Parathyroid adenoma (tissue), 2 donors: ENCODE data around the gene SH3PXD2B.
"Not testable (repeated sequence)": the region's sequence is repeated elsewhere in the genome, so short reads cannot be mapped to it uniquely, and the experiment has no call there.

Experiments
- H2AFZ ChIP-seq: fragments of 300-600 bp; sonication (generic); one replicate; pipeline ENCODE4 v1.7.0; 2017; ENCODE audit warnings: antibody characterized with exemption, mild to moderate bottlenecking
- H3K27ac ChIP-seq: fragments of 300-600 bp; sonication (generic); one replicate; pipeline ENCODE4 v1.7.0; 2017
- H3K27me3 ChIP-seq: fragments of 300-600 bp; sonication (generic); one replicate; pipeline ENCODE4 v1.7.0; 2017; ENCODE audit warnings: low read length; ENCODE audit not compliant: control insufficient read depth, insufficient read depth
- H3K36me3 ChIP-seq: fragments of 300-600 bp; sonication (generic); one replicate; pipeline ENCODE4 v1.7.0; 2017; ENCODE audit warnings: low read length; ENCODE audit not compliant: control insufficient read depth, insufficient read depth
- H3K4me1 ChIP-seq: fragments of 300-600 bp; sonication (generic); one replicate; pipeline ENCODE4 v1.7.0; 2017; ENCODE audit warnings: control low read depth
- H3K4me2 ChIP-seq: fragments of 300-600 bp; sonication (generic); one replicate; pipeline ENCODE4 v1.7.0; 2017; ENCODE audit warnings: low read length
- H3K4me3 ChIP-seq: fragments of 300-600 bp; sonication (generic); one replicate; pipeline ENCODE4 v1.7.0; 2017; ENCODE audit warnings: low read depth, low read length
- H3K79me2 ChIP-seq: fragments of 300-600 bp; sonication (generic); one replicate; pipeline ENCODE4 v1.7.0; 2017; ENCODE audit warnings: control low read depth
- H3K9ac ChIP-seq: fragments of 300-600 bp; sonication (generic); one replicate; pipeline ENCODE4 v1.7.0; 2017; ENCODE audit warnings: mild to moderate bottlenecking
- H3K9me3 ChIP-seq: fragments of 300-600 bp; sonication (generic); one replicate; pipeline ENCODE4 v1.7.0; 2017; ENCODE audit warnings: low read length; ENCODE audit not compliant: control insufficient read depth
- TF ChIP-seq, protein P1 (sequence below): fragments of 300-600 bp; sonication (generic); IDR thresholded peaks from one replicate; pipeline ENCODE4 v1.7.0; 2017; ENCODE audit warnings: antibody characterized with exemption, mild to moderate bottlenecking
- donor health status: primary hyperparathyroidism.

Gene SH3PXD2B

DNA sequence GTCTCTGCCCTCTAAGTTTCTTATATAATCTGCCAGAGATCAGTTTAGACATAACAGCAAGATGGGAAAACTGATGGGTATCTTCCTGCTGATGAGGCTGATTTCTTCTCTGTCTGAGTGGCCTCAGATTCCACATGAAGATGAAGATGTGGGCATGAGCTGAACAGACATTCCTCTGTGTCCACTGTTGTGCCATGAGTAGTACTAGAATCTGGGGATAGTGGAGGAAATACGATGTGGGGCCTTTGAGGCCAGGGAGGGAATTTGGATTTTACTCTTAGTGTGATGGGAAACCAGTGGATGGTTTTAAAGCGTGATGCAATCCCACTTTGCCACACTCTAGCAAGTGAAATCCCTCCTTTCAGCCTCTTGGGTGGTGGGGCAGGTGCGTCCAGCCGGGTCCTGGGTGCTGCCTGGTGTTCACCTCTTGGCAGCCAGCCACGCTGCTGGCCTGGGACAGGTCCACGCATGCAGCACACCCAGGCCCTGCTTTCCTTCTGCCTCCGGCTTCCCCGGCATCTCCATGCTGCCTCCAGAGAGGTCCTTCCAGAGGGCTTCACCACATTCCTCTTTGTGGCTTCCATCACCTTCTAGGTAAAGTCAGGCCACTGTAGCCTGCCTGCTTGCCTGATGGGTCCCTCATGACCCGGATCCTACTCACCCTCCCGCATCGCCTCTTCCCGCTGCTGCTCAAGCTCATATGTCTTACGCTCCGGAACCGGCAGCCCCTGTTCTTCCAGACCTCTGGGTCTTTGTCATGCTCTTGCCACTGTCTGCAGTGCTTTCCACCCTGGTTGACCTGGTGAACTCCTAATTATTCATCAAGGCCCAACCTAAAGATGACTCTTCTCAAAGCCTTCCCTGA, 28.1 kb upstream of the SH3PXD2B start:
- H3K4me3 ChIP-seq: no peak overlapping the region
- no peaks in the 10 kb centered on the region for H3K9me3 ChIP-seq
- H3K27me3 ChIP-seq: no peaks in the 10 kb centered on the region
- no peaks in the 10 kb centered on the region for H3K79me2 ChIP-seq
- TF ChIP-seq, protein P1, sequence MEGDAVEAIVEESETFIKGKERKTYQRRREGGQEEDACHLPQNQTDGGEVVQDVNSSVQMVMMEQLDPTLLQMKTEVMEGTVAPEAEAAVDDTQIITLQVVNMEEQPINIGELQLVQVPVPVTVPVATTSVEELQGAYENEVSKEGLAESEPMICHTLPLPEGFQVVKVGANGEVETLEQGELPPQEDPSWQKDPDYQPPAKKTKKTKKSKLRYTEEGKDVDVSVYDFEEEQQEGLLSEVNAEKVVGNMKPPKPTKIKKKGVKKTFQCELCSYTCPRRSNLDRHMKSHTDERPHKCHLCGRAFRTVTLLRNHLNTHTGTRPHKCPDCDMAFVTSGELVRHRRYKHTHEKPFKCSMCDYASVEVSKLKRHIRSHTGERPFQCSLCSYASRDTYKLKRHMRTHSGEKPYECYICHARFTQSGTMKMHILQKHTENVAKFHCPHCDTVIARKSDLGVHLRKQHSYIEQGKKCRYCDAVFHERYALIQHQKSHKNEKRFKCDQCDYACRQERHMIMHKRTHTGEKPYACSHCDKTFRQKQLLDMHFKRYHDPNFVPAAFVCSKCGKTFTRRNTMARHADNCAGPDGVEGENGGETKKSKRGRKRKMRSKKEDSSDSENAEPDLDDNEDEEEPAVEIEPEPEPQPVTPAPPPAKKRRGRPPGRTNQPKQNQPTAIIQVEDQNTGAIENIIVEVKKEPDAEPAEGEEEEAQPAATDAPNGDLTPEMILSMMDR: no peak
- no peaks in the 10 kb centered on the region for H3K36me3 ChIP-seq
- H3K27ac ChIP-seq: peak overlapping the region; percentile 71
- no peak overlapping the region for H3K9ac ChIP-seq
- H3K4me1 ChIP-seq: peaks cover 18% of the 10 kb centered on the region
- H2AFZ ChIP-seq: peak overlapping the region; percentile 66
- H3K4me2 ChIP-seq: no peak overlapping the region

DNA sequence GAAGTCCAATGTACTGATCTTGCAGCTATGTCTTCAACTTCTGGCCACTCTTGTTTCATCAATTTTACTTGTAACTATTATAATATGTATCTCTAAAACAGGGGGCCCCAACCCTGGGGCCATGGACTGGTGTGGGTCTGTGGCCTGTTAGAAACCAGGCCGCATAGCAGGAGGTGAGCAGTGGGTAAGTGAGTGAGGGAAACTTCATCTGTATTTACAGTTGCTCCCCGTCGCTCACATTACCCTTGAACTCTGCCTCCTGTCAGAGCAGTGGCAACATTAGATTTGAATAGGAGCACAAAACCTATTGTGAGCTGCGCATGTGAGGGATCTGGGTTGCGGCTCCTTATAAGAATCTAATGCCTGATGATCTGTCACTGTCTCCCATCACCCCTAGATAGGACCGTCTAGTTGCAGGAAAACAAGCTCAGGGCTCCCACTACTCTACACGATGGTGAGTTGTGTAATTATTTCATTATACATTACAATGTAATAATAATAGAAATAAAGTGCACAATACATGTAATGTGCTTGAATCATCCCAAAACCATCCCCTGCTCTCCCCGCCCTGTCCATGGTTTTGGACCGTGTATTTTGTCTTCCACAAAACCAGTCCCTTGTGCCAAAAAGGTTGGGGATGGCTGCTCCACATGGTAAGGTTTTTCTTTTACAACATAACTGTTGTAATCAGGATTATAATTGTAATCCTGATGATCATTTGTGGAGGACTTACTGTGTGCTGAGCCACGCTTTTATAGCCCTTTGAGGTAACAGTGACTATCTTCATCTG, 26.9 kb upstream of the SH3PXD2B start:
- Histone ChIP-seq H3K4me1 (peaks cover 18% of the 10 kb centered on the region), H3K27me3 (no peaks in the 10 kb centered on the region), H3K36me3 (no peaks in the 10 kb centered on the region), H3K79me2 (no peaks in the 10 kb centered on the region), H3K9ac (no peak overlapping the region), H3K4me3 (no peak overlapping the region), H3K27ac (peak overlapping the region; percentile 71), H3K4me2 (no peak overlapping the region), H2AFZ (peak overlapping the region; percentile 25), H3K9me3 (no peaks in the 10 kb centered on the region)
- TF ChIP-seq, protein P1: no peak

GRCh38 chr5:172479784-172480115, 25.4 kb upstream of the SH3PXD2B start:
- no peak overlapping the region for H3K4me3 ChIP-seq
- peaks cover 18% of the 10 kb centered on the region for H3K4me1 ChIP-seq
- H3K9ac ChIP-seq: no peak overlapping the region
- H3K27ac ChIP-seq: no peak overlapping the region
- no peaks in the 10 kb centered on the region for H3K36me3 ChIP-seq
- TF ChIP-seq, protein P1: no peak
- H2AFZ ChIP-seq: no peak overlapping the region
- no peak overlapping the region for H3K4me2 ChIP-seq
- no peaks in the 10 kb centered on the region for H3K27me3 ChIP-seq
- H3K79me2 ChIP-seq: no peaks in the 10 kb centered on the region
- H3K9me3 ChIP-seq: no peaks in the 10 kb centered on the region

DNA sequence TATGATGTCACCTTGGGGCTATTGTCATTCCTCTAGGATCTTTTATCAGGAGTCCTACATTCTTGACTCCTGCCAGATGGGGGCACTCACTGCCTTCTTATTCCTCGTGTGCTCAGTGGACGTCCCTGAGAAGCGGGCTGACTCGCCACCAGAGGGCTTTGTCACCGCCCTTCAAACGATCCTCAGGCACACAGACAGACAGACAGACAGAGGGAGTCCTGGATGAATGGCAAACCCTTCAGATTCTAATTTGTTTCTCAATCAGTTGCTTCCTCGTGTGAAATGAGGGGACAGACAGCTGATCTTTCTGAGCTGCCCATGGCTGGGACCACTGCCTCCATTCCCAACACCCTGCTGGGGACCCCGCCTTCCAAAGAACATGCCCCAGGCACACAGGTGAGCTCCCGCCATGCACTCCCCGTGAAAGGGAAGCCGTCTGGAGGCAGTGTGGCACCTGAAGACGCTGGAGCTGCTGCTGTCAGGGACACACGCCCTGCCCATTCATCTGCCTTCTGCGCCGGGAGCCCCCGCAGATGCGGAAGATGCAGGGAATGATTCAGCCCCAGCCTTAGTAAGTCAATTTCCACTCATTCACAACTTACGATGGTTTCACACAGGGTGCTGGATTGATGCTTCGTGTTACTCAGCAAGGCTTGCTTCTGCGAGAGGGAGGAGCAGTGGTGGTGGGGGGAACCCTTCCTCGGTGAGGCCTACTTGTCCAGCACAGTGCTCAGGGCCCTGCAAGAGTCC, 24.9 kb upstream of the SH3PXD2B start:
- H3K4me2 ChIP-seq: no peak overlapping the region
- H3K9me3 ChIP-seq: no peaks in the 10 kb centered on the region
- peaks cover 18% of the 10 kb centered on the region for H3K4me1 ChIP-seq
- H3K36me3 ChIP-seq: no peaks in the 10 kb centered on the region
- no peak overlapping the region for H3K4me3 ChIP-seq
- H3K27ac ChIP-seq: no peak overlapping the region
- H3K79me2 ChIP-seq: no peaks in the 10 kb centered on the region
- peak overlapping the region; percentile 26 for H2AFZ ChIP-seq
- TF ChIP-seq, protein P1: peak; percentile 92
- H3K27me3 ChIP-seq: no peaks in the 10 kb centered on the region
- no peak overlapping the region for H3K9ac ChIP-seq

- peaks cover 18% of the 10 kb centered on the region for H3K4me1 ChIP-seq
- H3K79me2 ChIP-seq, H3K36me3 ChIP-seq, H3K9me3 ChIP-seq, H3K27me3 ChIP-seq, H3K4me2 ChIP-seq, H3K27ac ChIP-seq, H3K9ac ChIP-seq, H2AFZ ChIP-seq, H3K4me3 ChIP-seq: not testable (repeated sequence)
Measured at GRCh38 chr5:172478695-172479033, 24.3 kb upstream of the SH3PXD2B start.
